Erythroblast (primary cell): Measurements from ENCODE around the gene PDZRN4.

Source experiments
- GATA1 ChIP-seq: IDR thresholded peaks from 2 replicates; pipeline ENCODE4 v1.6.1; 2011; ENCODE audit warnings: low read depth, mild to moderate bottlenecking, control low read depth, low read length, moderate library complexity
- POLR2A ChIP-seq: IDR thresholded peaks from 2 replicates; pipeline ENCODE4 v1.6.1; 2011; ENCODE audit warnings: mild to moderate bottlenecking, low read length

- no peak for TF ChIP-seq POLR2A
- no peak for TF ChIP-seq GATA1
Observed at GRCh38 chr12:41504976-41505375, 316.9 kb downstream of the PDZRN4 start.
